ENCODE measurements around the gene PLPPR1.

The PLPPR1 gene

DNA sequence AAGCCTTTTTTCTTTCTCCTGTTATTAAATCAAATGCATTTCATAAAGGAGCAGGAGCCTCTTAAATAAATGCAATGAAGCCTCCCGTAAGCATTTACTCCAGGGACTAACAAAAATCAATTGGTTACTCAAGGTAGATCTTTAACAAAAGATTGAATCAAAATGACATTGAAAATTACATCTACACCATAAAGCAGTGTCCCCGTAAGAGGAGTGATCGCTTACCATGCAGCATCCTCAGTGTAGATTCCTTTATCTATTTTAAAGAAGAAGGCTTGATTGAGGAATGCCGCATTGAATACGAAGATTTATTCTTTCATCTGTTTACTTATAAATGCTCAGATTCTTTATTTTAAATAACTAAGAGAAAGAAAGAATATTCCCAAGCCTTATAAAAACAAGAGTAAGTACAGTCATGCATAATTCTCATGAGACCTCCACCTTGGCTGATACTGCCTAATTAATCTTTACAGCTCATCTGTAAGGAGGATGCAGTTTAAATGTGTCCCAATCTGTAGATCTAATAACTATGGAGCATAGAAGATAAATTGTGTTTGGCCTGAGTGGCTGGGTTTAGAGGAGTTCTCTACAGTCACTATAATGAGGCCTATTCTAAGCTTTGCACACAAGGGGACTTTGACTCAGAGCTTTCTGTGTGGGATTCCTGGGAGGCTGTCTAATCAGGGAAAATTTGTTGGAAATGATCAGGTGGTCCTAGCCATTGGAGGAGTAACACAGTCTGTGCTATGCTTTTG lies 55.1 kb downstream of the PLPPR1 start:
- TF ChIP-seq, protein P1, sequence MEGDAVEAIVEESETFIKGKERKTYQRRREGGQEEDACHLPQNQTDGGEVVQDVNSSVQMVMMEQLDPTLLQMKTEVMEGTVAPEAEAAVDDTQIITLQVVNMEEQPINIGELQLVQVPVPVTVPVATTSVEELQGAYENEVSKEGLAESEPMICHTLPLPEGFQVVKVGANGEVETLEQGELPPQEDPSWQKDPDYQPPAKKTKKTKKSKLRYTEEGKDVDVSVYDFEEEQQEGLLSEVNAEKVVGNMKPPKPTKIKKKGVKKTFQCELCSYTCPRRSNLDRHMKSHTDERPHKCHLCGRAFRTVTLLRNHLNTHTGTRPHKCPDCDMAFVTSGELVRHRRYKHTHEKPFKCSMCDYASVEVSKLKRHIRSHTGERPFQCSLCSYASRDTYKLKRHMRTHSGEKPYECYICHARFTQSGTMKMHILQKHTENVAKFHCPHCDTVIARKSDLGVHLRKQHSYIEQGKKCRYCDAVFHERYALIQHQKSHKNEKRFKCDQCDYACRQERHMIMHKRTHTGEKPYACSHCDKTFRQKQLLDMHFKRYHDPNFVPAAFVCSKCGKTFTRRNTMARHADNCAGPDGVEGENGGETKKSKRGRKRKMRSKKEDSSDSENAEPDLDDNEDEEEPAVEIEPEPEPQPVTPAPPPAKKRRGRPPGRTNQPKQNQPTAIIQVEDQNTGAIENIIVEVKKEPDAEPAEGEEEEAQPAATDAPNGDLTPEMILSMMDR (IDR thresholded peaks at IDR 0.05; ENCODE audit: insufficient read depth, low read length, poor library complexity, severe bottlenecking): no peak
- Histone ChIP-seq H3K36me3 (ENCODE audit: control insufficient read depth, insufficient read depth, low read length) (no peaks in the 10 kb centered on the region), H3K4me3 (replicated peaks; ENCODE audit: low read depth, low read length) (no peak overlapping the region), H3K27me3 (replicated peaks; ENCODE audit: control insufficient read depth, insufficient read depth, low read length) (no peaks in the 10 kb centered on the region)
- DNase-seq (ENCODE audit: extremely low read depth, insufficient read length): no peak

DNA sequence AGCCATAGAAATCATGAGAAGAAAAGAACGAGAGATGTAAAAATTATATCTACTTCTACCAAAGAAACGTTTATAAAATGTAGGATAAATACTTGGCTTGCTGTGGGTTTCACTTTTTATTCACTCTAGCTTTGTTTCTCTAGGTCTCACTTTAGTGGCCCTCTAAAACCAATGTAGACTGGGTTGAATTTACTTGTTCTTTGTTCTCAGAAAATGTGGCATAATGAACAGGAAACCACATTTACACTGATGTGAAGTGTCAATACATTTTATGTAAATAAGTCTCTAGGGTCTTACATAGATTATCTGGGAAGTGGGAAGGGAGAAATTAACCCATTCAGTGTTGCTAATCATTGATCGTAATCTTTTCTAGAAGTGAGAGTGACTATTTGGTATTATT lies 58.9 kb downstream of the PLPPR1 start:
- no peaks in the 10 kb centered on the region for H3K27me3 ChIP-seq (replicated peaks; ENCODE audit: control insufficient read depth, insufficient read depth, low read length)
- H3K4me3 ChIP-seq (replicated peaks; ENCODE audit: low read depth, low read length): no peak overlapping the region
- DNase-seq (ENCODE audit: extremely low read depth, insufficient read length): no peak
- H3K36me3 ChIP-seq (ENCODE audit: control insufficient read depth, insufficient read depth, low read length): no peaks in the 10 kb centered on the region
- TF ChIP-seq, protein P1 (IDR thresholded peaks at IDR 0.05; ENCODE audit: insufficient read depth, low read length, poor library complexity, severe bottlenecking): no peak

DNA sequence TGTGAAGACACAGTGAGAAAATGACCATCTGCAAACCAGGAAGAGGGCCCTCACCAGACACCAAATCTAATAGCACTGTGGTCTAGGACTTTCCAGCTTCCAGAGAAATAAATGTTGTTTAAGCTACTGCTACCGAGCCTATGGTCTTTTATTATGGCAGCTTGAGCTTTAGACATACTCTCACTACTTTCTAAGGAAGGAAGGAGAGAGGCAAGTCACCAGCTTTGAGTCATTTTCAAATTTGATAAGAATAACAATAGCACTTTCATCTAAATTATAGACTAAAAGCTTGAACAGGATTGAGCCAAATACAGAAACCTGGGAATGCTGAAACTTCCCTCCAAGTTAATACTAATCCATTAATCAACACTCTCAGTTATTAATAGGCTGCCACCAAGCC lies 64.4 kb downstream of the PLPPR1 start:
- TF ChIP-seq, protein P1 (IDR thresholded peaks at IDR 0.05; ENCODE audit: insufficient read depth, low read length, poor library complexity, severe bottlenecking): no peak
- DNase-seq (ENCODE audit: extremely low read depth, insufficient read length): no peak
- Histone ChIP-seq H3K4me3 (replicated peaks; ENCODE audit: low read depth, low read length) (no peak overlapping the region), H3K36me3 (ENCODE audit: control insufficient read depth, insufficient read depth, low read length) (no peaks in the 10 kb centered on the region), H3K27me3 (replicated peaks; ENCODE audit: control insufficient read depth, insufficient read depth, low read length) (no peaks in the 10 kb centered on the region)

DNA sequence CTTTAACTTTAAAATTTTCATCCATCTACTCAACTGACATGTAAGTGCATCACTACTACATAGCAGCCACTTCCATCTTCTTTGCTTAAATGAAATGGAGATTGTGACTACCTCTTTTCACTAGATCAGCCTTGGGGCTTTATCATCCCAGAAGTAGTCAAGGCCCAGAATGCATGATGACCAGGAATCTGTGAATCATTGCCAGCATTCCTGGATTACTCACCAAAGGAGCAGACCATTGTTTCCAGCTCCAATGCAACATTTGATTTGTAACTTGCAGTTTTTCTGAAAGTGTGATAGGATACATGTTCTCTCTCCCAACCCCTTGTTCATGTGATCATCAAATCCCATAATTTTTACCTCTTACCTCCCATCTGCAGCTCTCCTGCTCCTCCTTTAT lies 65.1 kb downstream of the PLPPR1 start:
- Histone ChIP-seq H3K36me3 (ENCODE audit: control insufficient read depth, insufficient read depth, low read length) (no peaks in the 10 kb centered on the region), H3K27me3 (replicated peaks; ENCODE audit: control insufficient read depth, insufficient read depth, low read length) (no peaks in the 10 kb centered on the region), H3K4me3 (replicated peaks; ENCODE audit: low read depth, low read length) (no peak overlapping the region)
- no peak for DNase-seq (ENCODE audit: extremely low read depth, insufficient read length)
- TF ChIP-seq, protein P1 (IDR thresholded peaks at IDR 0.05; ENCODE audit: insufficient read depth, low read length, poor library complexity, severe bottlenecking): no peak

DNA sequence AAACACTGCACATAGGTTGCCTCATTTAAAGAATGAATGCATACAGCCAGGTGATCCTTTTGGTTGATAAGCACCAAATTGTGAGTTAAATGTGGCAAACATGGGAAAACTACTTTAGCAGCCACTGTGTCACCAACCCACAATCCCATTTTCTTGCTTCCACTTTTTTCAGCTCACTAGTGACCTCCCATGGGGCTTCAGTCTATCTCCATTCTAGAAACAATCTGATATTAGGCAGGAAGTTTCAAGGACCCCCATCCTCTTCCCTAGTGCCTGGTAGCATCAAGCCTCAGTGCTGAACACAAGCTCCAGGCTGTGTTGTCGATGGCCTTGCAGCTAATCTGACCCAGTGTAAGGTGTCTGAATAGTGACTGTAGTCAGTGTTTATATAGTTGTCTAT lies 66.2 kb downstream of the PLPPR1 start:
- Histone ChIP-seq H3K4me3 (replicated peaks; ENCODE audit: low read depth, low read length) (no peak overlapping the region), H3K36me3 (ENCODE audit: control insufficient read depth, insufficient read depth, low read length) (no peaks in the 10 kb centered on the region), H3K27me3 (replicated peaks; ENCODE audit: control insufficient read depth, insufficient read depth, low read length) (no peaks in the 10 kb centered on the region)
- TF ChIP-seq, protein P1 (IDR thresholded peaks at IDR 0.05; ENCODE audit: insufficient read depth, low read length, poor library complexity, severe bottlenecking): no peak
- DNase-seq (ENCODE audit: extremely low read depth, insufficient read length): no peak

DNA sequence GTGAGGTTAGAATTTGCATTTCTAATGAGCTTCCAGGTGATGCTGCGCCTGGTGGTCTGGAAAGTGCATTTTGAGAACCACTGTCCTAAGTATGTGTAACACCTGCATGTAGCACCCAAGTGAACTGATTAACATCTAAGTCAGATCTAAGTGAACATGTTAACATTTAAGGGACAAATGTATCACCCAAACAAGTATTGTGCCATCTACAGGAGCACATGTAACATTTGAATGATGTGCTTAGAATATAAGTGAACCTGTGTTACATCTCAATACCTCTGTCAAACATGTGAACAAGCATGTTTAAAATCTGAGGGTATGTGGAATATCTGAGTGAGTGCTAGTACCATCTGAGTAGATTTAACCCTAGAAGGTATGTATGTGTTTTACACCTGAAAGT lies 68.7 kb downstream of the PLPPR1 start:
- H3K4me3 ChIP-seq (replicated peaks; ENCODE audit: low read depth, low read length): no peak overlapping the region
- TF ChIP-seq, protein P1 (IDR thresholded peaks at IDR 0.05; ENCODE audit: insufficient read depth, low read length, poor library complexity, severe bottlenecking): no peak
- no peak for DNase-seq (ENCODE audit: extremely low read depth, insufficient read length)
- H3K36me3 ChIP-seq (ENCODE audit: control insufficient read depth, insufficient read depth, low read length): no peaks in the 10 kb centered on the region
- no peaks in the 10 kb centered on the region for H3K27me3 ChIP-seq (replicated peaks; ENCODE audit: control insufficient read depth, insufficient read depth, low read length)
